OCI-LY1 (cell line): Measurements from ENCODE around the gene FAAH2.

Experiments
- CTCF ChIP-seq: fragments of 200-600 bp; sonication (generic), shearing (Covaris generic); IDR thresholded peaks from 2 replicates; pipeline ENCODE4 v1.5.1; 2017; ENCODE audit warnings: mild to moderate bottlenecking, antibody characterized with exemption, low read length, moderate library complexity, mixed read lengths
- EZH2 ChIP-seq: fragments of 200-600 bp; sonication (generic), shearing (Covaris generic); IDR thresholded peaks from 2 replicates; pipeline ENCODE4 v1.8.0; 2017; ENCODE audit warnings: borderline replicate concordance, mixed run types, mild to moderate bottlenecking, antibody characterized with exemption, low read length, moderate library complexity, mixed read lengths

GRCh38 chrX:57313583-57314215, 27.2 kb downstream of the FAAH2 start:
- TF ChIP-seq CTCF (no peak), EZH2 (no peak)
